ENCODE data around the gene APAF1.
A peak's percentile ranks its signal among the peaks of the same experiment; 100 is the strongest.
"Not testable (repeated sequence)": the region's sequence is repeated elsewhere in the genome, so short reads cannot be mapped to it uniquely, and the experiment has no call there.

The APAF1 gene

GRCh38 chr12:98730412-98730811 lies 85.3 kb downstream of the APAF1 start:
- DNase-seq (no peak), ATAC-seq (no peak)

GRCh38 chr12:98733667-98734350 lies 88.7 kb downstream of the APAF1 start:
- DNase-seq (no peak), ATAC-seq (no peak)

GRCh38 chr12:98735821-98736220 lies 90.7 kb downstream of the APAF1 start:
- no peak for ATAC-seq
- DNase-seq = no peak

- no peak for DNase-seq
- ATAC-seq = no peak
Measured at GRCh38 chr12:98736352-98737321, 91.5 kb downstream of the APAF1 start.

- DNase-seq = no peak
Measured at GRCh38 chr12:98737322-98737712, 92.2 kb downstream of the APAF1 start.

GRCh38 chr12:98738002-98738401 lies 92.9 kb downstream of the APAF1 start:
- ATAC-seq (no peak), DNase-seq (no peak)

More at GRCh38 chr12:98737322-98737712, 92.2 kb downstream of the APAF1 start:
- ATAC-seq = no peak

- ATAC-seq = no peak
Measured at GRCh38 chr12:98738539-98738938, 93.4 kb downstream of the APAF1 start.

GRCh38 chr12:98740751-98741150 lies 95.7 kb downstream of the APAF1 start:
- ATAC-seq (no peak), DNase-seq (no peak)

More at GRCh38 chr12:98738539-98738938, 93.4 kb downstream of the APAF1 start:
- no peak for DNase-seq

GRCh38 chr12:98741196-98741555 lies 96.1 kb downstream of the APAF1 start:
- DNase-seq (peak; percentile 30), ATAC-seq (peak; percentile 83)

GRCh38 chr12:98741556-98742265 lies 96.6 kb downstream of the APAF1 start:
- peak; percentile 19 for DNase-seq
- peak; percentile 37 for ATAC-seq

GRCh38 chr12:98743362-98743953 lies 98.4 kb downstream of the APAF1 start:
- DNase-seq (peak; percentile 53), ATAC-seq (no peak)

GRCh38 chr12:98744680-98745079 lies 99.6 kb downstream of the APAF1 start:
- no peak for DNase-seq
- no peak for ATAC-seq

- DNase-seq = peak; percentile 38
Measured at GRCh38 chr12:98745578-98746391, 100.7 kb downstream of the APAF1 start.

GRCh38 chr12:98748463-98748862 lies 103.4 kb downstream of the APAF1 start:
- DNase-seq (no peak), ATAC-seq (no peak)

More at GRCh38 chr12:98745578-98746391, 100.7 kb downstream of the APAF1 start:
- peak; percentile 38 for ATAC-seq

GRCh38 chr12:98750511-98750910 lies 105.4 kb downstream of the APAF1 start:
- no peak for DNase-seq
- no peak for ATAC-seq

- ATAC-seq (no peak), DNase-seq (no peak)
Measured at GRCh38 chr12:98751580-98752115, 106.6 kb downstream of the APAF1 start.

- no peak for ATAC-seq
- no peak for DNase-seq
Measured at GRCh38 chr12:98752726-98753125, 107.6 kb downstream of the APAF1 start.

GRCh38 chr12:98754095-98754494 lies 109.0 kb downstream of the APAF1 start:
- peak; percentile 81 for ATAC-seq

GRCh38 chr12:98755855-98756254 lies 110.8 kb downstream of the APAF1 start:
- ATAC-seq, DNase-seq: not testable (repeated sequence)

More at GRCh38 chr12:98754095-98754494, 109.0 kb downstream of the APAF1 start:
- peak; percentile 23 for DNase-seq

GRCh38 chr12:98757455-98757854 lies 112.4 kb downstream of the APAF1 start:
- DNase-seq = no peak
- no peak for ATAC-seq

GRCh38 chr12:98758331-98758730 lies 113.2 kb downstream of the APAF1 start:
- no peak for ATAC-seq
- no peak for DNase-seq

All from stimulated activated naive CD8-positive, alpha-beta T cell treated with anti-CD3 and anti-CD28 coated beads, Interleukin-15, Interleukin-2, amounts not matched to agents 100 U/mL and 50 U/mL, for 24 hours (primary cell).